HEK293 (cell line): ENCODE results near the gene MOB4.

Experiments
- CTCF ChIA-PET: fragments of 350-600 bp; formaldehyde crosslinking; extraction: SDS; loops from one replicate; lab custom pipeline; 2021; ENCODE audit warnings: antibody characterized with exemption; lab: Yijun Ruan, JAX
- POLR2A ChIA-PET: fragments of 300-600 bp; formaldehyde crosslinking; extraction: SDS; loops from one replicate; lab custom pipeline; 2020; ENCODE audit warnings: antibody characterized with exemption, inconsistent platforms; lab: Yijun Ruan, JAX
- H3K27ac ChIP-seq: fragments of 200-500 bp; sonication (Bioruptor generic); 2 replicates; pipeline ENCODE4 v1.5.1; 2014; ENCODE audit warnings: low read depth, low read length, control low read depth, inconsistent platforms; ENCODE audit errors: extremely low read depth
- H3K36me3 ChIP-seq, 2 experiments: fragments of 200-500 bp in 1 of 2; sonication (Bioruptor generic) in 1 of 2; 1 replicate in 1 of 2; 2 replicates in 1 of 2; pipeline ENCODE4 v1.5.1; 2014 to 2017; ENCODE audit warnings: inconsistent platforms in 2 of 2, low read length in 2 of 2; ENCODE audit not compliant: control insufficient read depth in 2 of 2, insufficient read depth in 1 of 2
- H3K4me1 ChIP-seq: fragments of 200-500 bp; sonication (Bioruptor generic); 2 replicates; pipeline ENCODE4 v1.5.1; 2014; ENCODE audit warnings: mild to moderate bottlenecking, low read length, inconsistent platforms; ENCODE audit not compliant: control insufficient read depth, insufficient read depth
- H3K4me3 ChIP-seq: 2 replicates; pipeline ENCODE4 v1.5.1; 2011; ENCODE audit warnings: low read depth, mild to moderate bottlenecking, control low read depth, low read length, moderate library complexity
- H3K9me3 ChIP-seq: fragments of 200-500 bp; sonication (Bioruptor generic); 2 replicates; pipeline ENCODE4 v1.5.1; 2014; ENCODE audit warnings: low read depth, low read length, inconsistent platforms; ENCODE audit not compliant: control insufficient read depth, insufficient read depth
- BCL11B ChIP-seq: fragments of 450-650 bp; formaldehyde crosslinking; IDR thresholded peaks from 2 replicates; pipeline ENCODE4 v1.5.1; 2016; ENCODE audit warnings: low read depth, missing biosample characterization, missing genetic modification characterization
- BCL6B ChIP-seq: fragments of 450-650 bp; formaldehyde crosslinking; IDR thresholded peaks from 2 replicates; pipeline ENCODE4 v1.5.1; 2017; ENCODE audit warnings: missing biosample characterization, missing genetic modification characterization
- KLF1 ChIP-seq: fragments of 450-650 bp; formaldehyde crosslinking; IDR thresholded peaks from 2 replicates; pipeline ENCODE4 v1.5.1; 2016; ENCODE audit warnings: missing biosample characterization, missing genetic modification characterization
- MEIS1 ChIP-seq: sonication (generic); formaldehyde crosslinking; IDR thresholded peaks from 2 replicates; pipeline ENCODE4 v1.8.1; 2022; ENCODE audit warnings: missing genetic modification reagents, mild to moderate bottlenecking, borderline replicate concordance
- RBAK ChIP-seq: fragments of 450-650 bp; formaldehyde crosslinking; IDR thresholded peaks from 2 replicates; pipeline ENCODE4 v1.5.1; 2016; ENCODE audit warnings: missing biosample characterization, missing genetic modification characterization
- SCRT2 ChIP-seq: fragments of 450-650 bp; formaldehyde crosslinking; IDR thresholded peaks from 2 replicates; pipeline ENCODE4 v1.5.1; 2016; ENCODE audit warnings: missing biosample characterization, missing genetic modification characterization
- WT1 ChIP-seq: fragments of 450-650 bp; formaldehyde crosslinking; IDR thresholded peaks from 2 replicates; pipeline ENCODE4 v1.5.1; 2016; ENCODE audit warnings: missing biosample characterization, missing genetic modification characterization
- ZBTB10 ChIP-seq: fragments of 450-650 bp; formaldehyde crosslinking; IDR thresholded peaks from 2 replicates; pipeline ENCODE4 v1.5.1; 2016; ENCODE audit warnings: missing biosample characterization, missing genetic modification characterization
- ZBTB21 ChIP-seq: fragments of 450-650 bp; formaldehyde crosslinking; IDR thresholded peaks from 2 replicates; pipeline ENCODE4 v1.5.1; 2017; ENCODE audit warnings: missing biosample characterization, missing genetic modification characterization
- ZBTB7A ChIP-seq: fragments of 450-650 bp; formaldehyde crosslinking; IDR thresholded peaks from 2 replicates; pipeline ENCODE4 v1.5.1; 2016; ENCODE audit warnings: low read depth, missing biosample characterization, missing genetic modification characterization
- ZFP69B ChIP-seq: fragments of 450-650 bp; formaldehyde crosslinking; IDR thresholded peaks from 2 replicates; pipeline ENCODE4 v1.5.1; 2016; ENCODE audit warnings: missing biosample characterization, missing genetic modification characterization
- ZNF138 ChIP-seq: fragments of 450-650 bp; formaldehyde crosslinking; IDR thresholded peaks from 2 replicates; pipeline ENCODE4 v1.5.1; 2016; ENCODE audit warnings: missing biosample characterization, missing genetic modification characterization, borderline replicate concordance
- ZNF140 ChIP-seq: fragments of 450-650 bp; formaldehyde crosslinking; IDR thresholded peaks from 2 replicates; pipeline ENCODE4 v1.5.1; 2016; ENCODE audit warnings: missing biosample characterization, missing genetic modification characterization
- ZNF175 ChIP-seq: fragments of 450-650 bp; formaldehyde crosslinking; IDR thresholded peaks from 2 replicates; pipeline ENCODE4 v1.5.1; 2016; ENCODE audit warnings: missing biosample characterization, missing genetic modification characterization
- ZNF19 ChIP-seq: fragments of 450-650 bp; formaldehyde crosslinking; IDR thresholded peaks from 2 replicates; pipeline ENCODE4; 2016; ENCODE audit warnings: missing biosample characterization, missing genetic modification characterization, low read depth
- ZNF221 ChIP-seq: fragments of 450-650 bp; formaldehyde crosslinking; IDR thresholded peaks from 2 replicates; pipeline ENCODE4 v1.5.1; 2017; ENCODE audit warnings: missing biosample characterization, missing genetic modification characterization, borderline replicate concordance
- ZNF223 ChIP-seq: fragments of 450-650 bp; formaldehyde crosslinking; IDR thresholded peaks from 2 replicates; pipeline ENCODE4 v1.5.1; 2016; ENCODE audit warnings: missing biosample characterization, missing genetic modification characterization
- ZNF24 ChIP-seq: fragments of 450-650 bp; formaldehyde crosslinking; IDR thresholded peaks from 2 replicates; pipeline ENCODE4 v1.5.1; 2016; ENCODE audit warnings: missing biosample characterization, missing genetic modification characterization
- ZNF274 ChIP-seq, 2 experiments: fragments of 200-500 bp in 1 of 2; fragments of 450-650 bp in 1 of 2; sonication (Bioruptor generic) in 1 of 2; formaldehyde crosslinking in 1 of 2; IDR thresholded peaks; 2 replicates each; pipeline versions ENCODE4 v1.5.1 to v1.6.1; 2014 to 2016; ENCODE audit warnings: borderline replicate concordance in 1 of 2, inconsistent platforms in 1 of 2, low read length in 1 of 2, missing biosample characterization in 1 of 2, missing genetic modification characterization in 1 of 2
- ZNF302 ChIP-seq: fragments of 450-650 bp; formaldehyde crosslinking; IDR thresholded peaks from 2 replicates; pipeline ENCODE4 v1.5.1; 2016; ENCODE audit warnings: missing biosample characterization, missing genetic modification characterization, low read depth
- ZNF311 ChIP-seq: fragments of 450-650 bp; formaldehyde crosslinking; IDR thresholded peaks from 2 replicates; pipeline ENCODE4 v1.5.1; 2017; ENCODE audit warnings: missing biosample characterization, missing genetic modification characterization, borderline replicate concordance
- ZNF324 ChIP-seq: fragments of 450-650 bp; formaldehyde crosslinking; IDR thresholded peaks from 2 replicates; pipeline ENCODE4 v1.5.1; 2016; ENCODE audit warnings: missing biosample characterization, missing genetic modification characterization
- ZNF350 ChIP-seq: fragments of 450-650 bp; formaldehyde crosslinking; IDR thresholded peaks from 2 replicates; pipeline ENCODE4 v1.5.0; 2017; ENCODE audit warnings: missing biosample characterization, mild to moderate bottlenecking, missing genetic modification characterization
- ZNF362 ChIP-seq: fragments of 450-650 bp; formaldehyde crosslinking; IDR thresholded peaks from 2 replicates; pipeline ENCODE4 v1.5.1; 2016; ENCODE audit warnings: missing biosample characterization, missing genetic modification characterization
- ZNF366 ChIP-seq: fragments of 450-650 bp; formaldehyde crosslinking; conservative IDR thresholded peaks from 2 replicates; pipeline ENCODE4 v1.5.1; 2016; ENCODE audit warnings: missing biosample characterization, missing genetic modification characterization
- ZNF600 ChIP-seq: fragments of 450-650 bp; formaldehyde crosslinking; IDR thresholded peaks from 2 replicates; pipeline ENCODE4 v1.5.1; 2016; ENCODE audit warnings: missing biosample characterization, missing genetic modification characterization
- ZNF621 ChIP-seq: fragments of 450-650 bp; formaldehyde crosslinking; IDR thresholded peaks from 2 replicates; pipeline ENCODE4 v1.5.1; 2017; ENCODE audit warnings: missing biosample characterization, missing genetic modification characterization
- ZNF660 ChIP-seq: fragments of 450-650 bp; IDR thresholded peaks from 2 replicates; pipeline ENCODE4 v1.5.1; 2018; ENCODE audit warnings: missing biosample characterization, mild to moderate bottlenecking, missing genetic modification characterization
- ZNF791 ChIP-seq: fragments of 450-650 bp; formaldehyde crosslinking; IDR thresholded peaks from 2 replicates; pipeline ENCODE4 v1.5.1; 2016; ENCODE audit warnings: missing biosample characterization, missing genetic modification characterization

MOB4 gene

DNA sequence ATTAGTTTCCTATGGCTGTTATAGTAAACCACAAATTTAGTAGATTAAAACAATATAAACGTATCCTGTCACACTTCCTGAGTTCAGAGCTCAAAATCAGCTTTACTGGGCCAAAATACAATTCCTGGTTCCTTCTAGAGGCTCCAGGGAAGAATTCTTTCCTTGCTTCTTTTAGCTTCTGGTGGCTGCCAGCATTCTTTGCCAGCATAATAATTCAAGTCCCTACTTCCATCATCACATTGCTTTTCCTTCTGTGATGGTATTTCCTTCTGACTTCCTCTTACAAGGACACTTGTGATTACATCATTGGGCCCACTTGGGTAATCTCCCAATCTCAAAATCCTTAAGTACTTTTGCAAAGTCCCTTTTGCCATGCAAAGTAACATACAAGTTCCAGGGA lies 40.6 kb downstream of the MOB4 start (continued):
- TF ChIP-seq ZNF621 (tag by site-specific recombination): no peak

DNA sequence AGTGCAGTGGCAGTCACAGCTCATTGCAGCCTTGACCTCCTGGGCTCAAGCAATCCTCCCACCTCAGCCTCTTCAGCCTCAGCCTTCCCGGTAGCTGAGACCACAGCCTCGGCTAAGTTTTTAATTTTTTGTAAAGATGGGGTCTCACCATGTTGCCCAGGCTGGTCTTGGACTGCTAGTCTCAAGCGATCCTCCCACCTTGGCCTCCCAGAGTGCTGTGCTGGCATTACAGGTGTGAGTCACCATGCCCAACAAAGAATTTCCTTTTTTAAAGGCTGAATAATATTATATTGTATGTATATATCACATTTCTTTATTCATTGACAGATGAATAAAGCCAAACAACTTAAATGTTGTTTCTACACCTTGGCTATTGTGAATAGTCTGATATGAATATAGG lies 42.5 kb downstream of the MOB4 start:
- no peak for TF ChIP-seq ZNF221 (tag by site-specific recombination)
- no peak for TF ChIP-seq BCL6B (tag by site-specific recombination)
- TF ChIP-seq ZNF311 (tag by site-specific recombination): no peak
- no peak for TF ChIP-seq SCRT2 (tag by site-specific recombination)
- no peak for TF ChIP-seq ZNF660 (tag by site-specific recombination)
- TF ChIP-seq ZNF223 (tag by site-specific recombination): no peak
- no peak for TF ChIP-seq RBAK (tag by site-specific recombination)
- TF ChIP-seq ZBTB21: no peak
- TF ChIP-seq ZNF791 (tag by site-specific recombination): no peak
- TF ChIP-seq ZNF362 (tag by site-specific recombination): no peak
- no peak for TF ChIP-seq ZNF19
- no peak for TF ChIP-seq ZNF24
- Histone ChIP-seq H3K4me1 (no peaks in the 10 kb centered on the region), H3K36me3 (peaks cover 18 to 29% of the 10 kb centered on the region in 2 experiments; a peak in 2 of 3 replicates), H3K27ac (no peak overlapping the region), H3K4me3 (no peak overlapping the region), H3K9me3 (no peaks in the 10 kb centered on the region)
- ChIA-PET CTCF (no interaction called here), POLR2A (no interaction called here)

GRCh38 chr2:197559681-197560080 lies 43.8 kb downstream of the MOB4 start:
- H3K9me3 ChIP-seq: no peaks in the 10 kb centered on the region
- peaks cover 8 to 16% of the 10 kb centered on the region in 2 experiments; a peak in 2 of 3 replicates for H3K36me3 ChIP-seq
- ChIA-PET CTCF (interaction anchor here (0.6 kb wide), 1 partner anchor 407 kb away, joined by 4 read pairs; no protein-coding TSS in a partner anchor), POLR2A (no interaction called here)
- H3K4me1 ChIP-seq: no peaks in the 10 kb centered on the region
- H3K4me3 ChIP-seq: no peak overlapping the region
- no peak overlapping the region for H3K27ac ChIP-seq
- no peak for TF ChIP-seq ZBTB7A (tag by site-specific recombination)
- TF ChIP-seq ZNF140: no peak
- no peak for TF ChIP-seq BCL11B (tag by site-specific recombination)
- no peak for TF ChIP-seq ZNF324
- no peak for TF ChIP-seq ZNF175 (tag by site-specific recombination)
- TF ChIP-seq ZNF223 (tag by site-specific recombination): no peak
- no peak for TF ChIP-seq MEIS1 (CRISPR knock-in tag)
- no peak for TF ChIP-seq ZBTB10
- no peak for TF ChIP-seq ZNF302
- no peak for TF ChIP-seq WT1
- TF ChIP-seq ZNF274 (IDR thresholded peaks at IDR 0.05; ENCODE audit: low read length): no peak
- TF ChIP-seq ZNF274 (tag by site-specific recombination; IDR thresholded peaks at IDR 0.05; ENCODE audit: borderline replicate concordance): no peak
- no peak for TF ChIP-seq ZFP69B (tag by site-specific recombination)
- no peak for TF ChIP-seq ZNF138
- no peak for TF ChIP-seq ZNF366
- TF ChIP-seq ZNF600 (tag by site-specific recombination): no peak
- TF ChIP-seq ZNF350 (tag by site-specific recombination): no peak
- no peak for TF ChIP-seq KLF1 (tag by site-specific recombination)
